Activated naive CD8-positive, alpha-beta T cell (primary cell): ENCODE data around the gene RABL6.

ENCODE experiments used
- H3K27ac Mint-ChIP-seq: one replicate; pipeline ENCODE4 v1.8.0; 2021; ENCODE audit warnings: mixed read lengths
- H3K27me3 Mint-ChIP-seq: one replicate; pipeline ENCODE4 v1.8.0; 2021; ENCODE audit warnings: mixed read lengths
- H3K36me3 Mint-ChIP-seq: one replicate; pipeline ENCODE4 v1.8.0; 2021; ENCODE audit warnings: mixed read lengths
- H3K4me1 Mint-ChIP-seq: one replicate; pipeline ENCODE4 v1.8.0; 2021; ENCODE audit warnings: low read depth, mixed read lengths
- H3K4me3 Mint-ChIP-seq: one replicate; pipeline ENCODE4 v1.8.0; 2021; ENCODE audit warnings: mild to moderate bottlenecking, mixed read lengths
- H3K9me3 Mint-ChIP-seq: one replicate; pipeline ENCODE4 v1.8.0; 2021; ENCODE audit warnings: low read depth, mixed read lengths

The RABL6 gene

DNA sequence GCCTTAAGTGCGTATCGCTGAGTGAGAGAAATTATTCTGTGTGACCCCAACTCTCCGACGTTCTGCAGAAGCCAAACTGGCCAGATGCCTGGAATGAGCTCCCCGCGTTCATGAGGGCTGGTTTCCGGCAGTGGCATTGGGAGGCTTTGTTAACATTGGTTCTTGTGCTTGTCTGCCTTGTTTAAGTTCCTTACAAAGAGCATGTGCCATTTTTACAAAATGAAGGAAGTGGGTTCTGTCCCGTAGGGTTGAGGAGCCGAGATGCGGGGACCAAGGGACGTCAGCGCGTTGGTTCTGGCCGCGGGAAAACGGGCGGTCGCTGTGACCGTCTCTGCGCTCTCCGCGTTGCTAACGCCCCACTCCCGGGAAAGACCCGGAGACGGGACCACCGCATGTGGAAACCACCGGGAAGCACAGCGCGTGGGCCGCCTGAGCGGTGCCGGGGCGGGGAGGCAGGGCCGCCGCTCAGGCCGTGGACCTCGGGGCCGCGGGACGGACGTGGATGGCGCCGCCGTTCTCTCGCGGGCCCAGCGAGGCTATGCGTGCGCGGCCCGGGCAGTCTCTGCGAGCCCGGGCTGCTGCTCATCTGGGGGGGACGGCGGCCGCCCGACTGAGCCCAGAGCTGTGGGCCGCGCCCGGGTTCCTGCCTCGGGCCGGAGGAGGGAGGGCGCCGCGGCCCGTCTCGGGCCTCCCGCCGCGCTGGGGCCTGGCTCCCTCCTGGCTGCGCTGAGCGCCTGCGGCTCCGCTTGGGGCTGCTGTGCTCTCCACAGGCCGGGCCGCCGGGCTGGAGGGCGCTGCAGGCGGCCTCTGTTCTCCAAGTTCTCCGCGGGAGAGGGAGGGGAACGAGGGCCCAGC lies 13.4 kb downstream of the RABL6 start:
- H3K27me3 Mint-ChIP-seq: no peaks in the 10 kb centered on the region
- H3K36me3 Mint-ChIP-seq: peaks cover 3% of the 10 kb centered on the region
- H3K9me3 Mint-ChIP-seq: no peaks in the 10 kb centered on the region
- peaks cover 11% of the 10 kb centered on the region for H3K4me1 Mint-ChIP-seq
- H3K4me3 Mint-ChIP-seq: no peak overlapping the region
- H3K27ac Mint-ChIP-seq: no peak overlapping the region

DNA sequence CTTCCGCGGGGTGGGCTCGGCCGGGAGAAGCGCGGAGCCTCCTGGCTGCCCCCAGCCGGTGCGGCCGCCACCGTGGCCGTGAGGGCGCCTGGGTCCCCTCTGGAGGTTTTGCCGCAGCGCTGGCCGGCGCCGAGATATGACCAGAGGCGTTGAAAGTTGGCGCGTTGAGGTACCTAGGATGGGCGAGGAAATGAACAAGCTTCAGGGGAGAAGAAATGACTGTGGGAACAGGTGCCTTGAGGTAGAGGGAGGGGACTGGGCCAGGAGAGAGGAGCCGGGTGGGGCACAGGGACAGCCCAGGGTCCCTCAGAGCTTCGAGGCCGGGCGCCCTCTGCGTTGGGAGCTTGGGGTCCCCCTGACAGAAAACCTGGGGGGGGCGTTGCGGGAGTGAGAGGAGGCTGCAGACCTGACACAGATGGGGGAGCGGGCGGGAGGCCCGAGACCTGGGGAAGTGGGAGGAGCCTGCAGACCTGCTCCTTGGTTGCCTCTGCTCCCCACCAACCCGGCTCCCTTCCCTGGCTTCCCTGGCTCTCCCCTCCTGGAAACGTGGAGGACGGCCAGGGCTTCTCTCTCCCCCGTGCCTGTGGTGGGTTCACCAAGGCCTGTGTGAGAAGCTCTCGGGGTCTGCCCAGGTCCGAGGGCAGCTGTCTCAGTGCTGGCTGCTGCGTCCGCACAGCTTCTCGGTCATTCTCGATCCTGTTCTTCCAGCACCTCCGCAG lies 14.2 kb downstream of the RABL6 start:
- peaks cover 8% of the 10 kb centered on the region for H3K4me1 Mint-ChIP-seq
- no peak overlapping the region for H3K27ac Mint-ChIP-seq
- no peak overlapping the region for H3K4me3 Mint-ChIP-seq
- H3K9me3 Mint-ChIP-seq: no peaks in the 10 kb centered on the region
- peaks cover under 1% of the 10 kb centered on the region for H3K36me3 Mint-ChIP-seq
- no peaks in the 10 kb centered on the region for H3K27me3 Mint-ChIP-seq

DNA sequence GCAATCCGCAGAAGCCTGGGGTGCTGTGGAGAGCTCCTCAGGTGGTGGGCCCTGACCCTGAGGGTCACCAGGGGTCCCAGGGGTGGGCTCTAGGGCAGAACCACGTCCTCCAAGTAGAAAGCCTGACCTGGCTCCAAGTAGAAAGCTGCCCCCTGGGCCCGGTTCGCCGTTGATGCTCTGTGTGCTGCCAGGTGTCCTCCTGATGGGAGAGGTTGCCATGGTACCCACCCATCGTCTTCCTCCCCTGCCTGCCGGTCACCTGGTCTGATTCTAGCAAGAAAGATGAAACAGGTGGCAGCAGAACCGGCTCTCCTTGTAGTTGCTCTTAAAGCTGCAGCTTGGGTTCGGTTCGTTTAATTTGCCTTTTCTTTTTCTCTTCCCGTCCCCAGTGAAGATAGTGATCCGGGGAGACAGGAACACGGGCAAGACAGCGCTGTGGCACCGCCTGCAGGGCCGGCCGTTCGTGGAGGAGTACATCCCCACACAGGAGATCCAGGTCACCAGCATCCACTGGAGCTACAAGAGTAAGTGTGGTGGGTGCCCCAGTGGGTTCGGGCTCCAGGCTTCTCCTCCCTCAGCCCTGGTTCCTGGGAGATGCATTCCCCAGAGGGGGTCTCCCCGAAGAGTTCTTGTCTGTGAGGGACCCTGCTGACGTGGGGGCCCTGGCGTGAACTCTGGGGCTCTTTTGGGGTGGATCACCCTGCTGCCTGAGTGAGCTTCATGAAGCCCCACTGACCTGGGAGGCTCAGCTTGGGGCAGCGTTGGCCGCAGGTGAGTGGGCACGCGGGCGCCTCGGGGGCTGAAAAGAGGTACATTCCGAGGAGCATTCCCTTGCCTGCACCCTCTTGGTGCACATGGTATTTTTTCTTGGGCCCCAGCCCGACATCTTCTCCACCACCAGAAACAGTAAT lies 15.6 kb downstream of the RABL6 start:
- Mint-ChIP-seq H3K4me3 (no peak overlapping the region), H3K36me3 (no peaks in the 10 kb centered on the region), H3K9me3 (no peaks in the 10 kb centered on the region), H3K27me3 (no peaks in the 10 kb centered on the region), H3K27ac (no peak overlapping the region), H3K4me1 (peaks cover 7% of the 10 kb centered on the region)

DNA sequence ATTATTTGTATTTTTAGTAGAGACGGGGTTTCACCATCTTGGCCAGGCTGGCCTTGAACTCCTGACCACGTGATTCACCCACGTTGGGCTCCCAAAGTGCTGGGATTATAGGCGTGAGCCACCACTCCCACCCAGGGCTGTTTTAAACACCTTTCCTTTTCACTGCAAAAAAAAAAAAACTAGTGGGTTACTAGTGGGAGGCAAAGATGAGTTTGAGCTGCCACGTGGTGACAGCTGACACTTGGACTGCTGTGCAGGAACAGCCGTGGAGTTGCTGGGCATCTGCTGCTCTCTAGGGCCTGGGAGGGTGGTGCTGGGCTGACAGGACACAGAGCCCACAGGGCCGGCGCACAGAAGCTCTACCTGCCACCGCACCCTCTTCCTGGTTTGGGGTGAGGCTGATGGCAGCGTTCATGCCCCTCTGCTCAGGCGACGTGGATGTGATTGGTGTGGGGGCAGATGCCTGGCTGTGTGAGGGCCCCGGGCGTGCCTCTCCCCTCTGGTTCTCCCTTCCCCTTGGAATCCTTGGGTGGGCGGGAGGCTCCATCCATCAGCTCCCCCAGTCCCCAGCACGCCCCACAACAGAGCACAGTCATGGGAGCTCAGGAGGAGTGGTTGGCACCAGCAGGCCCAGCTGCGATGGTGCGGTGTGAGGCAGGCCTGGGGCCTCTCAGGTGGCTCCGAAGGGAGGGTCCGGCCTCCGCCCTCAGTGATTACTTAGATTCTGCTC lies 16.9 kb downstream of the RABL6 start:
- Mint-ChIP-seq H3K4me1 (peaks cover 4% of the 10 kb centered on the region), H3K4me3 (no peak overlapping the region), H3K27me3 (no peaks in the 10 kb centered on the region), H3K9me3 (no peaks in the 10 kb centered on the region), H3K36me3 (no peaks in the 10 kb centered on the region), H3K27ac (no peak overlapping the region)

DNA sequence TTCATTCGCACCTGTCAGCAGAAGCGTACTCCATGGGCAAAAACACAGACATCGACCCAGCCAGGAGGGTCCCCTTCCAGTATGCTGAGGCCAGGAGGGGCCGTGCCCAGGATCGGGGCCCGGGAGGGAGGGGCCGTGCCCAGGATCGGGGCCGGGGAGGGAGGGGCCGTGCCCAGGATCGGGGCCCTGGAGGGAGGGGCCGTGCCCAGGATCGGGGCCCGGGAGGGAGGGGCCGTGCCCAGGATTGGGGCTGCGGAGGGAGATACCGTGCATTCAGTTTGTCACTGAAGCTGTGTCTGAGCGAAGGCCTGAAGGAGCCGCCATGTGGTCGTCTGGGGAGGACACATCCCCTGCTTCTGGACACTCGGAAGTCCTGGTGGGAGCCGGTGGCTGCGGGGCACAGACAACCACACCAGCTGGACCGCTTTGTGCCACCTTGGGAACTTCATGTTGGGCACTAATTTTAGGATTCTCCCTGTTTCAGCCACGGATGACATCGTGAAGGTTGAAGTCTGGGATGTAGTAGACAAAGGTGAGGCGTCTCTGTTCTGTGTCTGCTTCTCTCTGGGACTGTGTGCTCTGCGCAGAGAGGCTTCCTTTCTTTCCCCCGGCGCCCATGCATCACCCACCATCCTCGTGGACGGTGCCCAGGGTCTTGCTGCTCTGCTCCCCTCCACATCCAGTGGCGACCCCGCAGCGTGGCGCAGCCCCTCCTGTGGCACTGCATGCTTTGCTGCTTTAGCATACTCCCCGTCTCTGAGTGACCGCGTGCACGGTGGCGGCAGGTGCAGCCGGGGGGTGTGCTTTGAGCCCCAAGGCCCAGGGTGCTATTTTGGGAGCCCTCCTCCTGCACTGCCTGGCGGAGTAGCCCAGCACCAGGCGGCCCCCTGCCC lies 17.8 kb downstream of the RABL6 start:
- no peak overlapping the region for H3K4me3 Mint-ChIP-seq
- no peaks in the 10 kb centered on the region for H3K36me3 Mint-ChIP-seq
- H3K27me3 Mint-ChIP-seq: no peaks in the 10 kb centered on the region
- no peaks in the 10 kb centered on the region for H3K9me3 Mint-ChIP-seq
- peaks cover 4% of the 10 kb centered on the region for H3K4me1 Mint-ChIP-seq
- no peak overlapping the region for H3K27ac Mint-ChIP-seq

DNA sequence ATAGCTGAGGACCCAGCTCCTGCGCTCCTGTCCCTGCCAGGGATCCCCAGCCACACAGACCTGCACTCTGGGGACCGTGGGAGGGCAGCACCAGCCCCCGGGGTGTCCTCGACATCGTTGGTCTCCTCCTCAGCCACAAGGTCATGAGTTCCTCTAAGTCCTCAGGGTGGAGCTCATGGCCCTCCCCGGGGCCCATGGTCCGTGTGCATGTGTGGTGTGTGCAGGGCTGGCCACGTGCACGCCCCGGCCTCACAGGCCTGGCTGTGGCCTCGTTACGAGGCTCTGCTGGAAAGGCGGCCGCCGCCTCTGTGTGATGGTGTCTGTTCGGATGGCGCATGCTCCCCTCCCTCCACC lies 18.4 kb downstream of the RABL6 start:
- H3K27me3 Mint-ChIP-seq: no peaks in the 10 kb centered on the region
- no peaks in the 10 kb centered on the region for H3K36me3 Mint-ChIP-seq
- no peak overlapping the region for H3K4me3 Mint-ChIP-seq
- no peak overlapping the region for H3K27ac Mint-ChIP-seq
- H3K9me3 Mint-ChIP-seq: no peaks in the 10 kb centered on the region
- H3K4me1 Mint-ChIP-seq: no peaks in the 10 kb centered on the region

DNA sequence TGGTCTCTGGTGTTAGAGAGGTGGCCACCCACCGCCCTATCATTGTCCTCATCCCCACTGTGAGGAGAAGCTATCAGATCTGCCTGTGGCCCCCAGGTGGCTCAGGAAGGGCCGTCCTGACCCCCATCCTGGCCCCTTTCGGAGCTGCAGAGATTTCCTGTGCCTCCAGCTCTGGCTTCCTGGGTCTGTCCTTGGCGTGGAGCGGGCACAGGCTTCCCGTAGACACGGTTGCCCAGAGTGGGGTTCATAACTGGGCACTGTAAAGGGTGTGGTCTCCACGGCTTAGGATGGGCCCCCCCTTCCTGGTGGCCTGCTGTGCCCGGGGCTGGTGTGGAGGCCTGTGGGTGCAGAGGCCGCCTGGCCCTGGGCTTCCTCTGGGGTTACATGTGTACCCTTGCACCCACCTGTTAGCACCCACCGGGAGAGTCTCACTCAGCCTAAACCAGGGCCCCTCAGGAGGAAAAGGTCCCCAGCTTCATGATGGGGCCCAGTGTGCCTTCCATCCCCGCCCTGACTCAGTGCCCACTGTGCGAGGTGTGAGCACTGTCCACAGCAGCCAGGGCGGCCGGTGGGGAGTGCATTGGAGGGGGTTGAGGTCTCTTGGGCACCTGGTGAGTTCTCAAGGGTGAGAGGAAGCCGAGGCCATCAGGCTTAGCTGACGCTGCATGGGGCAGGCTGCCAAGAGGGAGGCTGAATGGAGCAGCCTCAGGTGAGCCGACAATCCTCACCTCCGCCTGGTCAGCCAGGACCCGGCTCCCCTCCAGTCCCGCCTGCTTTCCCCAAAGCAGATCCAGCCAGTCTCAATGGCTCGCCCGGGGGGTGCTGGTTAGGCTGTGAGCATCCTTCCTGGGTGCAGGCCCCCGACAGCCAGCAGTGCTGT lies 19.2 kb downstream of the RABL6 start:
- H3K27me3 Mint-ChIP-seq: no peaks in the 10 kb centered on the region
- H3K4me3 Mint-ChIP-seq: no peak overlapping the region
- no peaks in the 10 kb centered on the region for H3K4me1 Mint-ChIP-seq
- no peaks in the 10 kb centered on the region for H3K36me3 Mint-ChIP-seq
- H3K27ac Mint-ChIP-seq: no peak overlapping the region
- H3K9me3 Mint-ChIP-seq: no peaks in the 10 kb centered on the region

DNA sequence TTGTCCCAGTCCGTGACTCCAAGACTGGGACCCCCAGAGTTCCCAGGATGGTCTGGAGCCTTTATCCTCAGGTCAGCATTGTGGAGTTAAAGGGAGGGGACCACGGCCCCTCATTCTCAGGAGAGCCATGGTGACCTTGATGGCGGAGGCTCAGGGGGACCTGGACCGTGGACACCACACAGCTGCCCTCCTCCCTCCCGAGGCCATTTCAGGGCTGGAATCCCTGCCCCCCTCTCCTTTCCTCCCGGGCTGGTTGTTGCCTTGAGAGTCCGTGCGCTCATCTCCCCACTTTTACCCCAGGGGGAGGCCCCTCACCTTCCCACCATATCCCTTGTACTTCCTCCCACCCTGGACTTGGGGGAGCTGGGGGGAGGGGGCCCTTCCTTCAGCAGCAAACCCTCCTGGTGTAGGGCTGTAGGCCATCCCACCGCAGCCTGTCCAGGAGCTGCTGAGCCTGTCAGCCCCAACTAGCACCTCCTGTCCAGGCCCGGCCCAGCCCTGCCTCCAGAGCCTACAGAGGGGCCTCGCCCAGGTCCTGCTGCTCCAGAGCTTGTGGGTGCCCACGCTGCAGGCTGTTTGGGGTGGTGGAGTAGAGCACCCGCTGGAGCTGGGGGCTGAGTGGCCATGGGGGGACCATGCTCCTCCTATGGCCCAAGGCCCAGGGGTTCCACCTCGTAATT lies 20.2 kb downstream of the RABL6 start:
- Mint-ChIP-seq H3K27ac (no peak overlapping the region), H3K9me3 (no peaks in the 10 kb centered on the region), H3K4me3 (no peak overlapping the region), H3K27me3 (no peaks in the 10 kb centered on the region), H3K4me1 (no peaks in the 10 kb centered on the region), H3K36me3 (no peaks in the 10 kb centered on the region)

DNA sequence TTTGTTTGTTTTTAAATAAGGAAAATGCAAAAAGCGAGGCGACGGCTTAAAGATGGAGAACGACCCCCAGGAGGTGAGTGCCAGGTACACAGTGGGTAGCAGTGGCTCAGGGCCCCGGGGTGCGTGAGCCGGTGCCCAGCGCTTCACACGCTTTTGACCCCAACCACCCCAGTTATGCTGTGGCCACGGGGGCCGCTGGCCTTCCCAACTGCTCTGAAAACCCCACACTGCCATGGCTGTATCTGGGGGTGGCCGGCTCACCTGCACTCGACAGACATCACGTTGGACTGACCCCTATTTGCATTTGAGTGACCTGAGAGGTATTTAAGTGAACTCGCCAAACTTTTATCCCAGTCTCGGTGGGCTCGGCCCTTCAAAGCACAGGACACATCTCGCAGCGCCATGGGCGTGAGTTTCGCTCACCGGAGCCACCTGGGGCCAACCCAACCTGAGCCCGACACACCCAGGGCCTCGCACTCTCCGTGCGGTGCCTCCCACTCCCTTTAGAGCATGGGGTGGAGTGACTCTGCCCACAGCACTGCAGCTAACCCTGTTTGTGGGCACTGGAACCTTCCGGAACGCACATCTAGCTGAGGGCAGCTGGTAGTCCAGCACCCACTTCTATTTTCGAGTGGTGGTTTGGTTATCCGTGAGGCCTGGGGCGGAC lies 20.9 kb downstream of the RABL6 start:
- Mint-ChIP-seq H3K27me3 (no peaks in the 10 kb centered on the region), H3K4me1 (no peaks in the 10 kb centered on the region), H3K9me3 (no peaks in the 10 kb centered on the region), H3K36me3 (no peaks in the 10 kb centered on the region), H3K4me3 (no peak overlapping the region), H3K27ac (no peak overlapping the region)

DNA sequence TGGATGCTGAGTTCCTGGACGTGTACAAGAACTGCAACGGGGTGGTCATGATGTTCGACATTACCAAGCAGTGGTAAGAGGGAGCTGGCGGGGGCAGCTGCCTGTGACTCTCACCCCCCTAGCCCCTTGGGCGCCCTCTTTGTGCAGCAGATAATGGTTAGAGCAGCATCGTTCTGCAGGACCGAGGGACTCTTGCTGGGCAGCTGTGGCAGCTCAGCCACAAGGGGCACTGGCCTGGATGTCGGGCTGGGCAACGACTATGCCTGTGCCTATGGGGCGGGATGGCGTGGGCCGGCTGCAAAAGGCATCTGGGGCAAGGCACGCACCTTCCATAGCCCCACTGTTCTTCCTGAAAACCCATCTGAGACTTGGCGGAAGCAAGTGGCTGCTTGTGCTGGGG lies 21.7 kb downstream of the RABL6 start:
- Mint-ChIP-seq H3K9me3 (no peaks in the 10 kb centered on the region), H3K27ac (no peak overlapping the region), H3K27me3 (no peaks in the 10 kb centered on the region), H3K36me3 (no peaks in the 10 kb centered on the region), H3K4me1 (no peaks in the 10 kb centered on the region), H3K4me3 (no peak overlapping the region)

DNA sequence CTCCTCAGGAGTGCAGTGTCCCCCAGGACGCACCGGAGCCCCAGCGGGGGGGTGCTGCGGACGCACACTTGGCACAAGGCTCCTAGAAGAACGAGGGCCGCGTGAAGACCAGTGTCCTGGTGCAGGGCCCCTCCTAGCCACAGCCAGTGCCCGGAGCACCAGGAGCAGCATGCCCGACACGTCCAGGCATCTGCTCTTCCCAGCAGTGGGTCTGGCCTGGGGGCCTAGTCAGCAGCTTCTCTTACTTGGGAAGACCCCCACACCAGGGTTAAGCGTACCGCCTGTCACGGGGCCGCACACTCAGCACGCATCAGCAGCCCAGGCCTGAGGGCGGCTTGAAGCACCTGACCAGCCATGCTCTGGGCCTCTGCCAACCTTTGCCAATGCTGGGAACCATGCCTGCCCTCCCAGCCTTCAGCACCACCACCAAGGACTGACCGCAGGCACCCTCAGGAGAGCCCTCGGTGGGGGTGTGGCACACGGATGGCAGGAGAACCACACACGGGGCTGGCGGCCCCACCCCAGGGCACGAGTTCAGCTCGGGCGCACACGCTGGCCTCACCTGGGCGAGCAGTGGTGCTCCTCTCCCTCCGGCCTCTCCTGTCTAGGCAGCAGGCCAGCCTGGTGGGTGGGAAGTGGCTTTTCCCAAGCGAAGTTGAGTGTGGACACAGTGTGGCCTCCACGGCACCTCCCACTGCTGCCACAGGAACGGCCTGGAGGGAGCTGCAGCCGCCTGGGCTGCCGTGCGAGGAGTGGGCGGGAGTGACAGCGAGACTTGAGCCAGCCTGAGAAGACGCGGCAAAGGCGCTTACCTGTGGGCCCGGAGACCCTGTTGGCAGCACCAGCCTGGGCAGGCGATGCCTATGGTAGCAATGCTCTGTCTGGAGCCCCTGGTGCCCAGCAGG lies 22.5 kb downstream of the RABL6 start:
- no peaks in the 10 kb centered on the region for H3K36me3 Mint-ChIP-seq
- no peaks in the 10 kb centered on the region for H3K27me3 Mint-ChIP-seq
- H3K9me3 Mint-ChIP-seq: no peaks in the 10 kb centered on the region
- H3K4me1 Mint-ChIP-seq: no peaks in the 10 kb centered on the region
- no peak overlapping the region for H3K27ac Mint-ChIP-seq
- H3K4me3 Mint-ChIP-seq: no peak overlapping the region
